Measurements from ENCODE around the gene SUOX.
"Not testable (repeated sequence)": the region's sequence is repeated elsewhere in the genome, so short reads cannot be mapped to it uniquely, and the experiment has no call there.

Gene SUOX

GRCh38 chr12:56020423-56021184 lies 23.5 kb downstream of the SUOX start, which contains the start of gene IKZF4:
TSS of gene IKZF4 (plus strand) at chr12:56021043. CDS start at chr12:56021494, 451 bp downstream.
- no peak for DNase-seq (ENCODE audit: low read depth in 3 of 3)

- DNase-seq (ENCODE audit: low read depth in 3 of 3) = no peak
These were observed 24.9 kb downstream of the SUOX start for GRCh38 chr12:56021889-56022497.

- DNase-seq (ENCODE audit: low read depth in 3 of 3) = no peak
These were observed 31.6 kb downstream of the SUOX start for GRCh38 chr12:56028511-56029165.

GRCh38 chr12:56029166-56029519 lies 32.1 kb downstream of the SUOX start:
- DNase-seq (ENCODE audit: low read depth in 3 of 3) = no peak

- DNase-seq (ENCODE audit: low read depth in 3 of 3) = peak in 1 of 3 donors; percentile 33
These were observed 32.7 kb downstream of the SUOX start for GRCh38 chr12:56029666-56030293.

GRCh38 chr12:56031987-56032386 lies 34.9 kb downstream of the SUOX start:
- no peak for DNase-seq (ENCODE audit: low read depth in 3 of 3)

GRCh38 chr12:56034586-56035332 lies 37.7 kb downstream of the SUOX start:
- DNase-seq (ENCODE audit: low read depth in 3 of 3) = no peak

- no peak for DNase-seq (ENCODE audit: low read depth in 3 of 3)
These were observed 40.1 kb downstream of the SUOX start for GRCh38 chr12:56037161-56037560.

- DNase-seq (ENCODE audit: low read depth in 3 of 3) = no peak
These were observed 41.1 kb downstream of the SUOX start for GRCh38 chr12:56038022-56038655.

GRCh38 chr12:56040151-56040550 lies 43.1 kb downstream of the SUOX start:
- no peak for DNase-seq (ENCODE audit: low read depth in 3 of 3)

- no peak for DNase-seq (ENCODE audit: low read depth in 3 of 3)
These were observed 44.0 kb downstream of the SUOX start for GRCh38 chr12:56040963-56041551.

- DNase-seq (ENCODE audit: low read depth in 3 of 3) = peak; percentile 77 to 94 (median 82)
These were observed 44.7 kb downstream of the SUOX start, which contains the start of gene RPS26 for GRCh38 chr12:56041552-56042429. TSS of gene RPS26 (plus strand) at chr12:56041918. CDS start at chr12:56042167, 249 bp downstream.

GRCh38 chr12:56042430-56042813 lies 45.3 kb downstream of the SUOX start:
- DNase-seq (ENCODE audit: low read depth in 3 of 3) = not testable (repeated sequence)

- DNase-seq (ENCODE audit: low read depth in 3 of 3) = no peak
These were observed 45.8 kb downstream of the SUOX start for GRCh38 chr12:56042843-56043242.

- no peak for DNase-seq (ENCODE audit: low read depth in 3 of 3)
These were observed 49.1 kb downstream of the SUOX start for GRCh38 chr12:56046027-56046780.

- DNase-seq (ENCODE audit: low read depth in 3 of 3) = no peak
These were observed 56.4 kb downstream of the SUOX start for GRCh38 chr12:56053407-56053893.
